OCI-LY7 (cell line): Measurements from ENCODE around the gene CASQ1. TPM values are rescaled to one million over a fixed set of nuclear protein-coding genes. Genes with fewer than 3 reads are reported as not detected.
A peak's percentile ranks its signal among the peaks of the same experiment; 100 is the strongest.

Experiments used
- BruUV-seq: library from RNA; stranded (reverse); fragments of 400-500 nt; replicated peaks from 2 replicates; lab custom pipeline; 2021; lab: Mats Ljungman, UMichigan
- CTCF ChIA-PET: fragments of 300-600 bp; sonication (Branson Sonifier 250); formaldehyde crosslinking; loops from one replicate; lab custom pipeline; 2022; ENCODE audit warnings: antibody characterized with exemption; ENCODE audit not compliant: unreplicated experiment; lab: Charles Lee
- POLR2A ChIA-PET: fragments of 300-600 bp; sonication (Branson Sonifier 250); formaldehyde crosslinking; loops from one replicate; lab custom pipeline; 2022; ENCODE audit warnings: antibody characterized with exemption; lab: Charles Lee
- DNase-seq: peaks from one replicate; pipeline ENCODE4 v3.0.0-alpha.2; 2015; ENCODE audit warnings: low spot score
- H2AFZ ChIP-seq: fragments of 200-600 bp; sonication (generic), shearing (Covaris generic); 2 replicates; pipeline ENCODE4 v1.6.1; 2014; ENCODE audit warnings: mild to moderate bottlenecking, antibody characterized with exemption, low read length, moderate library complexity
- H3K27ac ChIP-seq: fragments of 200-600 bp; sonication (generic); 2 replicates; pipeline ENCODE4 v1.5.1; 2014; ENCODE audit warnings: mixed run types, low read depth, mild to moderate bottlenecking, moderate library complexity, low read length, inconsistent platforms; ENCODE audit not compliant: poor library complexity, severe bottlenecking
- H3K36me3 ChIP-seq: fragments of 200-600 bp; sonication (generic); 2 replicates; pipeline ENCODE4 v1.6.1; 2014; ENCODE audit warnings: mild to moderate bottlenecking, antibody characterized with exemption, low read length, moderate library complexity, mixed read lengths; ENCODE audit not compliant: insufficient read depth
- H3K4me1 ChIP-seq: fragments of 200-600 bp; sonication (generic); 2 replicates; pipeline ENCODE4 v1.5.1; 2014; ENCODE audit warnings: mild to moderate bottlenecking, low read length; ENCODE audit not compliant: insufficient read depth, poor library complexity, severe bottlenecking
- H3K4me2 ChIP-seq: fragments of 200-600 bp; sonication (generic); 2 replicates; pipeline ENCODE4 v1.6.1; 2014; ENCODE audit warnings: mild to moderate bottlenecking, low read length
- H3K4me3 ChIP-seq: fragments of 200-600 bp; sonication (generic); 2 replicates; pipeline ENCODE4 v1.5.1; 2014; ENCODE audit warnings: mild to moderate bottlenecking, low read depth, low read length; ENCODE audit not compliant: poor library complexity, severe bottlenecking
- H3K79me2 ChIP-seq: fragments of 200-600 bp; sonication (generic); 2 replicates; pipeline ENCODE4 v1.6.1; 2016; ENCODE audit warnings: low read depth, mild to moderate bottlenecking, low read length, moderate library complexity, mixed read lengths; ENCODE audit not compliant: insufficient read depth
- H3K9me2 ChIP-seq: fragments of 200-600 bp; sonication (generic); 2 replicates; pipeline ENCODE4 v1.6.1; 2016; ENCODE audit warnings: mild to moderate bottlenecking, low read length, mixed read lengths; ENCODE audit not compliant: insufficient read depth
- H3K9me3 ChIP-seq: fragments of 200-600 bp; sonication (generic); 2 replicates; pipeline ENCODE4 v1.6.1; 2014; ENCODE audit warnings: mild to moderate bottlenecking, mixed run types, low read length, mixed read lengths
- H4K20me1 ChIP-seq: fragments of 200-600 bp; sonication (generic); 2 replicates; pipeline ENCODE4 v1.6.1; 2014; ENCODE audit warnings: mild to moderate bottlenecking, antibody characterized with exemption, low read length, moderate library complexity, mixed read lengths; ENCODE audit not compliant: insufficient read depth
- EZH2phosphoT487 ChIP-seq: fragments of 200-600 bp; sonication (generic); IDR thresholded peaks from 2 replicates; pipeline ENCODE4 v1.6.1; 2018; ENCODE audit warnings: low read depth, borderline replicate concordance, mild to moderate bottlenecking, mixed run types, antibody characterized with exemption, low read length, moderate library complexity, mixed read lengths
- intact Hi-C: fragments of 100-400 bp; cut with micrococcal nuclease; formaldehyde crosslinking; loops from one replicate; pipeline ENCODE4 v1.10.0; 2022; ENCODE audit not compliant: unreplicated experiment
- total RNA-seq, 2 experiments: library from RNA; depleted of rRNA in 1 of 2; stranded (reverse); fragments of >200 nt in 1 of 2; shearing (Covaris generic) in 1 of 2; gene quantifications; 2 replicates each; pipeline ENCODE4 v1.2.3, GENCODE V29; 2014 to 2022
- TF ChIP-seq, protein P1 (sequence below): fragments of 200-600 bp; sonication (generic); conservative IDR thresholded peaks from 2 replicates; pipeline ENCODE4 v1.5.1; 2014; ENCODE audit warnings: mild to moderate bottlenecking, antibody characterized with exemption, low read length, moderate library complexity, mixed read lengths

CASQ1 gene
- total RNA-seq, 2 experiments from 2014 or later = not detected

DNA sequence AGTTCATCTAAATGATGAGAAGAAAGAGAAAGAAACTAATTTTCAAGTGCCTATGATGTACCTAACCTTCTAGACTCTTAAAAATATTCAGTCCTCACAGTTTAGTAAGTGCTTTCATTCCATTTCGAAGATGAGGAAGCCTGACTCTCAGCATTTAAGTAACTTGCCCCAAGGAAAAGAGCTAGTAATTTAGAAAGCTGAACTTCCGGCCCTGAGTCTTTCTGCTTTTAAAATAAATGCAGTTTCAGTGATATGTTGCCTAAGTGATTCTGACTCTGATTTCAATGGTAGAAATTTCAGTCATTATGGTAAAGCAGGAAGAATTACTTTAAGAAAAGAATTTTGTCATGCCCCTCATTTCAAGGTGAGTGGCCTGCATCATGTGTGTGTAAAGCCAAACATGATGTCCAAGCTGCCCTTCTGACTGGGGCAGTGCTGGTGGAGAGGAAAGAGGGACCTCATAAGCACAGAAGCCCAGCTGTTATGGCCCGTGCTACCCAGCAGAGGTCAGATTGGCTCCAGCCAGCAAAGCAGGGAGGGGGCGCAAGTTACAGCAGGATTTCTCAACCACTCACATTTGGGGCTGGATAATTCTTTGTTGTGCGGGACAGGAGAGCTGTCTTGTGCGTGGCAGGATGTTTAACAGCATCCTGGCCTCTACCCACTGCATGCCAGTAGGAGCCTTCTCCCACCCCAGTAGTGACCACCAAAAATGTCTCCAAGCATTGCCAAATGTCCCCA is 28.2 kb upstream of the CASQ1 start:
- no TSS peak for BruUV-seq
- Histone ChIP-seq H3K4me3 (no peak overlapping the region), H3K36me3 (no peaks in the 10 kb centered on the region), H3K4me2 (no peak overlapping the region), H3K9me3 (no peaks in the 10 kb centered on the region), H3K4me1 (no peaks in the 10 kb centered on the region), H4K20me1 (no peaks in the 10 kb centered on the region), H3K9me2 (no peaks in the 10 kb centered on the region), H2AFZ (0 out of 2 replicates have a peak overlapping the region, but pooled peaks have one; percentile 30), H3K79me2 (no peaks in the 10 kb centered on the region), H3K27ac (no peak overlapping the region)
- ChIA-PET CTCF (no interaction called here), POLR2A (interaction anchor here (0.5 kb wide), 2 partner anchors 105 to 113 kb away, joined by 3 read pairs; no protein-coding TSS in a partner anchor)
- TF ChIP-seq EZH2phosphoT487 = no peak
- TF ChIP-seq, protein P1, sequence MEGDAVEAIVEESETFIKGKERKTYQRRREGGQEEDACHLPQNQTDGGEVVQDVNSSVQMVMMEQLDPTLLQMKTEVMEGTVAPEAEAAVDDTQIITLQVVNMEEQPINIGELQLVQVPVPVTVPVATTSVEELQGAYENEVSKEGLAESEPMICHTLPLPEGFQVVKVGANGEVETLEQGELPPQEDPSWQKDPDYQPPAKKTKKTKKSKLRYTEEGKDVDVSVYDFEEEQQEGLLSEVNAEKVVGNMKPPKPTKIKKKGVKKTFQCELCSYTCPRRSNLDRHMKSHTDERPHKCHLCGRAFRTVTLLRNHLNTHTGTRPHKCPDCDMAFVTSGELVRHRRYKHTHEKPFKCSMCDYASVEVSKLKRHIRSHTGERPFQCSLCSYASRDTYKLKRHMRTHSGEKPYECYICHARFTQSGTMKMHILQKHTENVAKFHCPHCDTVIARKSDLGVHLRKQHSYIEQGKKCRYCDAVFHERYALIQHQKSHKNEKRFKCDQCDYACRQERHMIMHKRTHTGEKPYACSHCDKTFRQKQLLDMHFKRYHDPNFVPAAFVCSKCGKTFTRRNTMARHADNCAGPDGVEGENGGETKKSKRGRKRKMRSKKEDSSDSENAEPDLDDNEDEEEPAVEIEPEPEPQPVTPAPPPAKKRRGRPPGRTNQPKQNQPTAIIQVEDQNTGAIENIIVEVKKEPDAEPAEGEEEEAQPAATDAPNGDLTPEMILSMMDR = peak; percentile 66
- DNase-seq = peak; percentile 19
- intact Hi-C loops = no loop called here

DNA sequence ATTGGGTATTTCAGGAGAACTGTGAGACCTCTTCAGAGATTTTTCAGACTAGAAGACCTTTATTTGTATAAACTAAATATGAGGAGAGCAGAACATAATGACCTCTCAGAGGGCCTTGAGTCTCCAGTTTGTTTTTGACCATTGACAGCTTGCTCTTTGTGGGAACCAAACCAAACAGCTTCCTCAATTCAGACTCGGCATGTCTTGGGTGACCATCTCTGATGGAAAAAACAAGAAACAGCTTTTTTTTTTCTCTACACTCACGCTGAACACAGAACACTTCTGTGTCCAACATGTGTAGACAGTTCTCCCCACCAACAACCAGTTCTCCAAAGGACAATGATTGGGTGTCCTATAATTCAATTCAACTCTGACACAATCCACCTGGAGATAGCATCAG is 27.4 kb upstream of the CASQ1 start:
- intact Hi-C loops = no loop called here
- BruUV-seq = no TSS peak
- H3K9me3 ChIP-seq = no peaks in the 10 kb centered on the region
- no peaks in the 10 kb centered on the region for H3K36me3 ChIP-seq
- H3K4me2 ChIP-seq = no peak overlapping the region
- H3K4me1 ChIP-seq = no peaks in the 10 kb centered on the region
- H3K9me2 ChIP-seq = no peaks in the 10 kb centered on the region
- no peak for DNase-seq
- no peaks in the 10 kb centered on the region for H4K20me1 ChIP-seq
- H3K79me2 ChIP-seq = no peaks in the 10 kb centered on the region
- no peak overlapping the region for H3K4me3 ChIP-seq
- CTCF ChIA-PET = no interaction called here
- TF ChIP-seq EZH2phosphoT487 = no peak
- TF ChIP-seq, protein P1 = no peak
- H2AFZ ChIP-seq = no peak overlapping the region
- POLR2A ChIA-PET = interaction anchor here (0.5 kb wide), 2 partner anchors 104 to 112 kb away, joined by 3 read pairs; no protein-coding TSS in a partner anchor
- H3K27ac ChIP-seq = no peak overlapping the region

DNA sequence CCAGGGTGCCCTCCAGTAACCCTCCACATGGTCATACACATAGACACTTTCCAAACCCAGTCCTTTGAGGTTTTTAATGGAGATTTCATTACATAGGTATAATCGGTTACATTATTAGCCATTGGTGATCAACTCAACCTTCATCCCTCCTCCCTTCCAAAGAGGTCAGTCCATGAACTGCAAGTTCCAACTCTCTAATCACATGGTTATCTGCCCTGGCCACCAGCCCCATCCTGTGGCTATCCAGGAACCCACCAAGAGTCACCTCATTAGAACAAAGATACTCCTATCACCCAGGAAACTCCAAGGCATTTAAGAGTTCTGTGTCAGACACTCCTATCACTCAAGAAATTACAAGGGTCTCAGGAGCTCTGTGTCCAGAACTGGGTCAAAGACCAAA is 26.8 kb upstream of the CASQ1 start:
- no peak overlapping the region for H3K4me2 ChIP-seq
- no TSS peak for BruUV-seq
- no peaks in the 10 kb centered on the region for H3K79me2 ChIP-seq
- TF ChIP-seq EZH2phosphoT487 = no peak
- TF ChIP-seq, protein P1 = no peak
- H3K9me3 ChIP-seq = no peaks in the 10 kb centered on the region
- H3K36me3 ChIP-seq = no peaks in the 10 kb centered on the region
- no peak overlapping the region for H3K27ac ChIP-seq
- H4K20me1 ChIP-seq = no peaks in the 10 kb centered on the region
- no peak for DNase-seq
- no peaks in the 10 kb centered on the region for H3K4me1 ChIP-seq
- H3K9me2 ChIP-seq = no peaks in the 10 kb centered on the region
- ChIA-PET CTCF (no interaction called here), POLR2A (no interaction called here)
- intact Hi-C loops = no loop called here
- H3K4me3 ChIP-seq = no peak overlapping the region
- H2AFZ ChIP-seq = no peak overlapping the region
